WI38 (cell line): ENCODE data around the gene KCNN3.

Experiments
- H3K4me3 ChIP-seq: 2 replicates; pipeline ENCODE4 v1.5.1; 2011; ENCODE audit warnings: low read depth, mild to moderate bottlenecking, control low read depth, low read length
- TF ChIP-seq, protein P1 (sequence below): IDR thresholded peaks from 2 replicates; pipeline ENCODE4 v1.5.1; 2012; ENCODE audit warnings: low read depth, mild to moderate bottlenecking, control low read depth, low read length

KCNN3 gene

GRCh38 chr1:154879038-154879421 lies 8.9 kb upstream of the KCNN3 start:
- TF ChIP-seq, protein P1, sequence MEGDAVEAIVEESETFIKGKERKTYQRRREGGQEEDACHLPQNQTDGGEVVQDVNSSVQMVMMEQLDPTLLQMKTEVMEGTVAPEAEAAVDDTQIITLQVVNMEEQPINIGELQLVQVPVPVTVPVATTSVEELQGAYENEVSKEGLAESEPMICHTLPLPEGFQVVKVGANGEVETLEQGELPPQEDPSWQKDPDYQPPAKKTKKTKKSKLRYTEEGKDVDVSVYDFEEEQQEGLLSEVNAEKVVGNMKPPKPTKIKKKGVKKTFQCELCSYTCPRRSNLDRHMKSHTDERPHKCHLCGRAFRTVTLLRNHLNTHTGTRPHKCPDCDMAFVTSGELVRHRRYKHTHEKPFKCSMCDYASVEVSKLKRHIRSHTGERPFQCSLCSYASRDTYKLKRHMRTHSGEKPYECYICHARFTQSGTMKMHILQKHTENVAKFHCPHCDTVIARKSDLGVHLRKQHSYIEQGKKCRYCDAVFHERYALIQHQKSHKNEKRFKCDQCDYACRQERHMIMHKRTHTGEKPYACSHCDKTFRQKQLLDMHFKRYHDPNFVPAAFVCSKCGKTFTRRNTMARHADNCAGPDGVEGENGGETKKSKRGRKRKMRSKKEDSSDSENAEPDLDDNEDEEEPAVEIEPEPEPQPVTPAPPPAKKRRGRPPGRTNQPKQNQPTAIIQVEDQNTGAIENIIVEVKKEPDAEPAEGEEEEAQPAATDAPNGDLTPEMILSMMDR: no peak
- no peak overlapping the region for H3K4me3 ChIP-seq

DNA sequence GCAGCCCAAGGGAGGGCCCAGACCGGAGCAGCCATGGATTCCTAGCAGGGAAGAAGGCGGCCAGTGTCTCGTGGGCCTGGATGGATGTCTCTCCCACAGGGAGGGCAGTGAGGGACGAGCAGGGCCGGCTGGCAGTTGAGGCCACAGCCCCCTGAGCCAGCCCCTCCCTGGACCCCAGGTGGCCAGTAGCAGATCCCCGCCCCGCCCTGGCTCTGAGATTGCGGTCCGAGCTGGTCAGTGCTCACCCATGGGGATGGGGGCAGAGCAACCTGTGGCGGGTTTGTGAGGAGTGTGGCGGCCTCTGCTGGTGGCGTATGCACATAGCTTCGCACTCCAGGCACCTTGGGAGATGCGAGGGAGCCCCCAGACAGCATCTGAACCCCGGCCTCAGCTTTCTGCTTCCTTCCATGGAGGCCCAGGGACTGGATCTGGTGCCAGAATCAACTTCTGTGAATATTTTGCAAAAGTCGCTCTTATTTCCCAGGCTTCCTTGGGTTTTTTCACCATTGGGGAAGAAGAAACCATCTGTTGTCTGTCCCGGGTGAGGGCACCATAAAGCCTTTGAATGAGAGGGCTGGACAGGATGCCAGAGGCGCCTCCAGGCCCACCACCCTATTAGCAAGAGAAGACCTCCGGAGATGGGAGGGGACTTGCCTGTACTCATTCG lies 8.4 kb upstream of the KCNN3 start:
- TF ChIP-seq, protein P1: peak; percentile 71
- no peak overlapping the region for H3K4me3 ChIP-seq

- H3K4me3 ChIP-seq: no peak overlapping the region
- TF ChIP-seq, protein P1: no peak
Measured at GRCh38 chr1:154877370-154877974, 7.4 kb upstream of the KCNN3 start.

GRCh38 chr1:154876842-154877369 lies 6.8 kb upstream of the KCNN3 start:
- TF ChIP-seq, protein P1: no peak
- H3K4me3 ChIP-seq: no peak overlapping the region

DNA sequence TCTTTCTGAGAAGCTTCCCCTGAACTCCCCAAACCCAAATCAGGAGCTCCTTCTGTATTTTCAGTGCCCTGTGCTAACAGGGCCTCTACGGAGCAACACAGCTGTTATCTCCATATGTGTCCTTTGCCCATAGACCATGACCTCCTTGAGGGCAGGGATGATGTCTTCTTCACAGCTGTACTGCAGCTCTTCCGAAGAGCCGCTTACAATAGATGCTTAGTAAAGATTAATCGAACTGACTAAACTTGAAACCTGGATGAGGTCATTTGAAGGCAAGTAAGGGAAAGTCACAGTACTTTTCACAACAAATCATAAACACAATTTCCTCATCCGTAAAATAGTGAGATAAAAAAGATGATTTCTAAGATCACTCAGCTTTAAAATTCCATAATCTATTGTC lies 4.4 kb upstream of the KCNN3 start:
- H3K4me3 ChIP-seq: no peak overlapping the region
- TF ChIP-seq, protein P1: no peak

- TF ChIP-seq, protein P1: no peak
- no peak overlapping the region for H3K4me3 ChIP-seq
Measured at GRCh38 chr1:154873321-154873950, 3.4 kb upstream of the KCNN3 start.

- H3K4me3 ChIP-seq: no peak overlapping the region
- TF ChIP-seq, protein P1: no peak
Measured at GRCh38 chr1:154871374-154871773, 1.3 kb upstream of the KCNN3 start.
